Measurements from ENCODE around the gene NKX2-3. TPM values are rescaled to one million over a fixed set of nuclear protein-coding genes. Genes with fewer than 3 reads are reported as not detected.

NKX2-3 gene
- total RNA-seq, 4 donors from 2014 or later, result not detected

DNA sequence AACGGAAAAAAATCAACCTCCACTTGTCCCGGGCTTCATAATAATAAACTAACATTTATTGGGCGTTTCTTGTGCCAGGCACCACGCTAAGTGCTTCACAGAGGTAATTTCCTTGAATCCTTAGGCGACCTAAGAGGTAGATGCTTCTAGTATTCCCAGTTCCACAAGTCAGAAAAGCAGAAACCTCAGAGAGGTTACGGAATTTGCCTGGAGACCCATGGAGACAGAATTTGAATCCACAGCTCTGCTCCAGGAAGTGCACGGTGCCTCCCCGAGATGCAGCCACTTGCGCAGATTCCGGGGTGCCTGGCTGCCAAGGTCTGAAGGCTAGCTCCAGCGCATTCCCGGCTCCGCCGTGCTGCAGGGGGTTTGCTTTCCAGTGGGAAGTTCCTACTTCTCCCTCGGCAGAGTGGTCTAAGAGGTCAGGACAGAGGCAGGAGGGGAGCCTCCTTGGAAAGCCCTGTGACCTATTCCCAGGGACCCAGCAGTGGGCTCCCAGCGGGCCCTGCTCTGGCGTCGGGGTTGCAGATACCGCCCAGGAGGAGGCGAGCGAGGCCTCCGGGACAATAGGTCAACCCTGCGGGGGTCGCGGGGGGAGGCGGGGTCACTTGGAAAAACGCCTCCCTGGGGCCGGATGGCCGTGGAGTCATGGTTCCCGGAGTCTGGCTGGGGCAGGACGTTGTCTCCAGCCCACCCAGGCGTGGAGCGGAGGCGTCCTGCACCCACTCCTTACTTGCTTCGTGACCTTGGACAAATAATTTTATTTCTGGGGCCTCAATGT, 10.1 kb upstream of the NKX2-3 start:
- TF ChIP-seq, protein P1, sequence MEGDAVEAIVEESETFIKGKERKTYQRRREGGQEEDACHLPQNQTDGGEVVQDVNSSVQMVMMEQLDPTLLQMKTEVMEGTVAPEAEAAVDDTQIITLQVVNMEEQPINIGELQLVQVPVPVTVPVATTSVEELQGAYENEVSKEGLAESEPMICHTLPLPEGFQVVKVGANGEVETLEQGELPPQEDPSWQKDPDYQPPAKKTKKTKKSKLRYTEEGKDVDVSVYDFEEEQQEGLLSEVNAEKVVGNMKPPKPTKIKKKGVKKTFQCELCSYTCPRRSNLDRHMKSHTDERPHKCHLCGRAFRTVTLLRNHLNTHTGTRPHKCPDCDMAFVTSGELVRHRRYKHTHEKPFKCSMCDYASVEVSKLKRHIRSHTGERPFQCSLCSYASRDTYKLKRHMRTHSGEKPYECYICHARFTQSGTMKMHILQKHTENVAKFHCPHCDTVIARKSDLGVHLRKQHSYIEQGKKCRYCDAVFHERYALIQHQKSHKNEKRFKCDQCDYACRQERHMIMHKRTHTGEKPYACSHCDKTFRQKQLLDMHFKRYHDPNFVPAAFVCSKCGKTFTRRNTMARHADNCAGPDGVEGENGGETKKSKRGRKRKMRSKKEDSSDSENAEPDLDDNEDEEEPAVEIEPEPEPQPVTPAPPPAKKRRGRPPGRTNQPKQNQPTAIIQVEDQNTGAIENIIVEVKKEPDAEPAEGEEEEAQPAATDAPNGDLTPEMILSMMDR (IDR thresholded peaks at IDR 0.05; ENCODE audit: low read depth), result no peak

DNA sequence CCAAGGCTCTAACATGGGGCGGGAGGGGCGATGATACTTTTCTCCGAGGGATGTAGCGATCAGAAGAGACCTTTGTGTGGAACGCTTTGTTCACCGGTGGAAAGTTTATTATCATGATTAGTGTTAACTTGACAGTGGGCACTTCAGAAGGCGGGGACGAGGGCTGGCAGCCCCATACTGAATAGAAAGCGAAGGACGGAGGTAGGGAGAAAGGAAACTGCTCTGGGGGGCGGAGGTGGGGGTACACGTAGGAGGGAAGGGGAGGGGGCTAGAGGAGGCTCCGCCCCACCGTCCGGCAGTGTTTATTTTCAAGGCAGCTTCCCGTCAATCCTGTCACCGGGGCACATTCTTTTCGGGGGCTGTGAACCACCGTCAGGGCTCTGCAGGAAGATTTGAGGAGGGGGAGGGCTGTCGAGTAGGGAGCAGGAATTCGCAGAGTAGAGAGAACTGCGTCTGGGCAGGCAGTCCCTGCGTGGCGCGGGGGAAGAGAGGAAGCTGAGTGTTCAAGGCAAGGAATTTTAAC, 9.4 kb upstream of the NKX2-3 start:
- TF ChIP-seq, protein P1 (IDR thresholded peaks at IDR 0.05; ENCODE audit: low read depth), result no peak

- TF ChIP-seq, protein P1 (IDR thresholded peaks at IDR 0.05; ENCODE audit: low read depth), result no peak
These were observed 8.6 kb upstream of the NKX2-3 start for GRCh38 chr10:99524050-99524666.

GRCh38 chr10:99524736-99525380, 7.9 kb upstream of the NKX2-3 start:
- TF ChIP-seq, protein P1 (IDR thresholded peaks at IDR 0.05; ENCODE audit: low read depth), result no peak

DNA sequence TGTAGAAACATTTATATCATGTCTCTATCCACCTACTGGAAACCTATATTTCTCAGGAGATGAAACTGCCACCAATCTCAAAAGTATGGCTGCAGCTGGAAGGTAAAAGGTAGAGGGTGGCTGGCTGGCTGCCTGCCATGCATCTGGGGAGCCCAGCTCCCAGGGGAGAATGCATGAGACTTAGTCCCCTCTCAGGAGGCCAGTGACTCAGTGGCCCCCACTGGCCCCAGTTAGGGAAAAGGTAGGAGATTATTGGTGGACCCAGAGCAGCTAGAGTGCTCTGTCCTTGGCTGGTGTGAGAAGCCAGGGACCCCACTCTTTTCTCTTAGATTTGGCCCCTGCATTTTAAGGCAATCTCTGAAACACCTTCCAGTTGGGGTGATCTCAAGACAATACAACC, 6.8 kb upstream of the NKX2-3 start:
- TF ChIP-seq, protein P1 (IDR thresholded peaks at IDR 0.05; ENCODE audit: low read depth), result no peak

DNA sequence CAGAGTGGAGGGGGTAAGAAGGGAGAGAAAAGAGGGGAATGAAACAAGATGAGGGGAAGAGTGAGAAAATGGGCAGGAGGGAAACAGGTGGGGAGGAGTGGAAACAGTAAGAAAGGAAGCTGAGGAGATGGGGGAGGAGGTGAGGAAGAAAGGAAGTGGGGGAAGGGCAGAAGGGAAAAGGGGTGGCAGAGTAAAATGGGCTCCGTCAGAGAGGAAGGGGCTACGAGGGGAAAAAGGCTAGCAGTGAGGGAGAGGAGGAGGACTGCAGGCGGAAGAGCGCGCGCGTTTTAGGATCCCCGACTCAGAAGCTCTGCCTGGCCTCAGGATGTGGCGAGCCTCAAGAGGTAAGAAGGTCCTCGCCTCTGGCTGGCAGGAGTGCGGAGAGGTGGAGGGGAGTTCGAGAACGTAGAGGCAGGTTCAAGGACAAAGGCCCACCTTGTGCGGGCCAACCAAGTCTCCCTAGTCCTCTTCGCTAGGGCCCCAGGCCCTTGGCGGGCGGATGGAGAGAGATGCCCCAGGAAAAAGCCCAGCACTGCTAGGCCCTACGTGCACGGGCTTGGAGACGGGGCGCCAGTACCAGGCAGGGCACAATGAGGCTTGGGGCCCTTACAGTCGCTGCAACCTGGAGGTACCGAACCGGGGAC, 5.8 kb upstream of the NKX2-3 start:
- TF ChIP-seq, protein P1 (IDR thresholded peaks at IDR 0.05; ENCODE audit: low read depth), result no peak

All from subcutaneous adipose tissue (tissue), 4 donors.